Ascending aorta (tissue), 2 donors: ENCODE results near the gene METTL14. TPM values are rescaled to one million over a fixed set of nuclear protein-coding genes. Genes with fewer than 3 reads are reported as not detected.

Experiments
- DNase-seq, 2 donors: peaks; one replicate each; pipeline ENCODE4 v3.0.0-alpha.2; 2019; ENCODE audit warnings: low spot score in 2 of 2
- H3K27ac ChIP-seq, 2 donors: fragments of 200-600 bp; sonication (generic); one replicate each; pipeline ENCODE4 v1.5.1; 2016 to 2017; ENCODE audit warnings: mild to moderate bottlenecking in 1 of 2
- H3K27me3 ChIP-seq: fragments of 200-600 bp; sonication (generic); one replicate; pipeline ENCODE4 v1.5.1; 2017
- H3K36me3 ChIP-seq, 2 donors: fragments of 200-600 bp; sonication (generic); one replicate each; pipeline ENCODE4 v1.5.1; 2016
- H3K4me1 ChIP-seq, 2 donors: fragments of 200-600 bp; sonication (generic); one replicate each; pipeline ENCODE4 v1.5.1; 2016 to 2017; ENCODE audit warnings: mild to moderate bottlenecking in 1 of 2
- H3K4me3 ChIP-seq, 2 donors: fragments of 200-600 bp; sonication (generic); one replicate each; pipeline ENCODE4 v1.5.1; 2016 to 2017; ENCODE audit warnings: mild to moderate bottlenecking in 1 of 2
- H3K9me3 ChIP-seq, 2 donors: fragments of 200-600 bp; sonication (generic); one replicate each; pipeline ENCODE4 v1.5.1; 2016
- intact Hi-C: fragments of 100-400 bp; cut with DNase I; formaldehyde crosslinking; loops from one replicate; pipeline ENCODE4 v1.15.1; 2023
- total RNA-seq: library from RNA; depleted of rRNA; stranded (reverse); fragments of >200 nt; gene quantifications from one replicate; pipeline ENCODE4 v1.1.0, GENCODE V29; 2016
- TF ChIP-seq, protein P1 (sequence below), 3 experiments: fragments of 200-600 bp in 2 of 3; fragments of 450-650 bp in 1 of 3; sonication (generic) in 2 of 3; IDR thresholded peaks; one replicate each; pipeline ENCODE4 v1.5.1; 2016 to 2019; ENCODE audit warnings: antibody characterized with exemption in 3 of 3, mild to moderate bottlenecking in 1 of 3, moderate library complexity in 1 of 3

METTL14 gene
- total RNA-seq, 1 donor from 2014 or later: 2.4 TPM

DNA sequence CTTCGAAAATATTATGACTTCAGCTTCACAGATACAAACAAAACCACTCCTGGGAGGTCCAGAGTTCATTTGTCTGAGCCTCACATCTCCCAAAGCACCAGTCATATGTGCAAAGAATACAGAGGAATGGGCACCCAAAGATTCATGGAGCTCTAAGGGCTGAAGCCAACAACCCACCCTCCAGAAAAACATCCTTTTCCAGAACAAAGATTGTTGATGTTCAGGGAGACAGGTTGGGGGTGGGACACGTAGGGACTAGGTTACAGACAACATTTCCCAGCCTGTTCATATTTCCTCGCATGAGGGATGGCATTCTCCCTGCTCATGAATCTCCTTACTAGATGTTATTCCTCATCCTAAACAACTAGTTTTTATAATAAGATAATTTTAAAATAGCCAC is 71.2 kb downstream of the METTL14 start:
- intact Hi-C loops: no loop called here
- no peaks in the 10 kb centered on the region for H3K27me3 ChIP-seq
- peaks cover 14 to 62% of the 10 kb centered on the region in 2 donors for H3K4me1 ChIP-seq
- peak overlapping the region; percentile 76 to 87 for H3K27ac ChIP-seq
- peaks cover 4 to 17% of the 10 kb centered on the region in 2 donors for H3K36me3 ChIP-seq
- no peak for DNase-seq
- H3K9me3 ChIP-seq: no peaks in the 10 kb centered on the region
- TF ChIP-seq, protein P1, sequence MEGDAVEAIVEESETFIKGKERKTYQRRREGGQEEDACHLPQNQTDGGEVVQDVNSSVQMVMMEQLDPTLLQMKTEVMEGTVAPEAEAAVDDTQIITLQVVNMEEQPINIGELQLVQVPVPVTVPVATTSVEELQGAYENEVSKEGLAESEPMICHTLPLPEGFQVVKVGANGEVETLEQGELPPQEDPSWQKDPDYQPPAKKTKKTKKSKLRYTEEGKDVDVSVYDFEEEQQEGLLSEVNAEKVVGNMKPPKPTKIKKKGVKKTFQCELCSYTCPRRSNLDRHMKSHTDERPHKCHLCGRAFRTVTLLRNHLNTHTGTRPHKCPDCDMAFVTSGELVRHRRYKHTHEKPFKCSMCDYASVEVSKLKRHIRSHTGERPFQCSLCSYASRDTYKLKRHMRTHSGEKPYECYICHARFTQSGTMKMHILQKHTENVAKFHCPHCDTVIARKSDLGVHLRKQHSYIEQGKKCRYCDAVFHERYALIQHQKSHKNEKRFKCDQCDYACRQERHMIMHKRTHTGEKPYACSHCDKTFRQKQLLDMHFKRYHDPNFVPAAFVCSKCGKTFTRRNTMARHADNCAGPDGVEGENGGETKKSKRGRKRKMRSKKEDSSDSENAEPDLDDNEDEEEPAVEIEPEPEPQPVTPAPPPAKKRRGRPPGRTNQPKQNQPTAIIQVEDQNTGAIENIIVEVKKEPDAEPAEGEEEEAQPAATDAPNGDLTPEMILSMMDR (IDR thresholded peaks at IDR 0.05): no peak
- no peak overlapping the region for H3K4me3 ChIP-seq

DNA sequence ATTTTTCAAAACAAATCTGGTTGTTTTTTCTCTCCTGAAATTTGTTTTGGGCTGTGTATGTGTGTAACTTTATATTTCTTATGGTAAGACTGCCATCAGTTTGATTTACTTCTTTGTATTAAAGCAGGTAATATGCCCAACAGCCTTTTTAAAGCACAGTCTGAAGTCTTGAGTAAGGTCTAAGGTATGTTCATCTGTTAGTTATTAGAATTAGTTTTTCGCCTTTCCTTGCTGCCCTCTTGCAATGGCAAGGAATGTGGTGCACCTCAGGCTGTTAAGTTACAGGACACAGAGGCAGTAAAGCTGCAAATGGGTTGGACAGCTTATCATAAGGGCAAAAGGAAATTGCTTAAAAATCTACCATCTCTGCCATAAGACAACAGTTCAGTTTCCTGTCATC is 71.8 kb downstream of the METTL14 start:
- Histone ChIP-seq H3K27ac (peak overlapping the region; percentile 76 to 87), H3K4me3 (no peak overlapping the region), H3K27me3 (no peaks in the 10 kb centered on the region), H3K36me3 (peaks cover 0 to 12% of the 10 kb centered on the region in 2 donors), H3K9me3 (no peaks in the 10 kb centered on the region), H3K4me1 (peaks cover 12 to 62% of the 10 kb centered on the region in 2 donors)
- intact Hi-C loops: no loop called here
- TF ChIP-seq, protein P1 (IDR thresholded peaks at IDR 0.05): no peak
- DNase-seq: no peak

DNA sequence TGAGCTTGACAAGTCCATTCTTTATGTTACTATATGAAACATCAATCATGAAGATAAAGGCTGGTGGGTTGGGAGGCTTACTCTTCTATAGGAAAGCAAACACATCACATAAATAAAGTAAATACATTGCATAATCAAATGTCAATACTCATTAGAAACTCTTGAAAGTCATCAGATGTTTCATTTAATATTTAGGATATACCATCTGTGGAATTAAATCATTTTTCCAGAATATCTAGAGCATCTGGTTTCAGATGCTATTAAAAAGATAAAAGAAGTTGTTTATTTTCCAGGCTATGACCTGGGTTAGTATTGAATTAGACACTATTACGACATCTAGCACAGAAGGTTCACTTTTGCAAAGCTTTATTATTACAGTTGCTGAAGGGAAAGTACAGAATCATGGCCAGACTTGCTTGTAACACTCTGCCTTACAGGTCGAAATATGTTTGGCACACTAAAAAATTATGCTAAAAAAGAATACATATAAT is 72.6 kb downstream of the METTL14 start:
- Histone ChIP-seq H3K4me3 (no peak overlapping the region), H3K4me1 (peaks cover 12 to 70% of the 10 kb centered on the region in 2 donors), H3K27ac (peak overlapping the region; percentile 76 to 87), H3K9me3 (no peaks in the 10 kb centered on the region), H3K36me3 (peaks cover 0 to 5% of the 10 kb centered on the region in 2 donors), H3K27me3 (no peaks in the 10 kb centered on the region)
- intact Hi-C loops: no loop called here
- TF ChIP-seq, protein P1 (IDR thresholded peaks at IDR 0.05): no peak
- no peak for DNase-seq

DNA sequence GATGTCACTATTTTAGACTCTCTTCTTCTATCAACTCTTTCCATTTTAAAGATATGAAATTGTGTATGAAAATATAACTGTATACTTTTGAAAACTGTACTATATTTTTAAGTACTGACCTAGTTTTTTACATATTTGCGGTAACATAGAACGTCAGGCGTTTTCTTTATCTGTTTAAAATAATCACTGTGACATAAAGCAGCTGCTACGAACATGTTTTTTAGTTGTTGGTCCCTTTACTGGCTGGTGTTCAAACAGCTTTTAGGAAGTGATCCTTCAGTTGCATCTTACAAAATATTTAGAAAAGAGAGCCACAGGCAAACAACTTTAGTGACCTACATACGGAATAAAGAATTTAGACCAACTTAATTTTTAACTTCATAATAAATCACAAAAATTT is 73.1 kb downstream of the METTL14 start:
- H3K4me1 ChIP-seq: peaks cover 12 to 70% of the 10 kb centered on the region in 2 donors
- TF ChIP-seq, protein P1 (IDR thresholded peaks at IDR 0.05): no peak
- H3K36me3 ChIP-seq: peaks cover 0 to 5% of the 10 kb centered on the region in 2 donors
- no peak overlapping the region for H3K4me3 ChIP-seq
- H3K9me3 ChIP-seq: no peaks in the 10 kb centered on the region
- intact Hi-C loops: no loop called here
- H3K27ac ChIP-seq: peak overlapping the region; percentile 76 to 87
- no peaks in the 10 kb centered on the region for H3K27me3 ChIP-seq
- DNase-seq: no peak

DNA sequence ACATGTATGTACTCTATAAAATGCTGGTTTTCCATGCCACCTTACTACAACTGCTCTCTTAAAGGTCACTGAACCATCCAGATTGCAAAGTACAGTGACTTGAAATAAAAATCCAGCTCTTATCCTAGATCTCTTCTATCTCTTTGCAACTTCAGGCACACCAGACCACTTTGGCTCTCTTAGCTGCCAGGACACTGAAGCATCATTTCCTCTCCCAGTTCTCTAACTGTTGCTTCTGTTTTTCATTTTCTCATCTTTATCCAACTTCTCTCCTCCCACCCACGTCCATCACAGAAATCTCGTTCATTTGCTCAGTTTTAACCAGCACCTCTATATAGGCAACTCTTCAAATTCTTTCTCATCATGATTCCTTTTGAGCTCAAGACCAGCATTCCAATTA is 74.3 kb downstream of the METTL14 start:
- peak overlapping the region; percentile 76 to 87 for H3K27ac ChIP-seq

More for the DNA sequence above, 74.3 kb downstream of the METTL14 start:
- TF ChIP-seq, protein P1 (IDR thresholded peaks at IDR 0.05): no peak
- peaks cover 5 to 14% of the 10 kb centered on the region in 2 donors for H3K36me3 ChIP-seq
- DNase-seq: no peak
- peaks cover 20 to 76% of the 10 kb centered on the region in 2 donors for H3K4me1 ChIP-seq
- H3K9me3 ChIP-seq: no peaks in the 10 kb centered on the region
- no peaks in the 10 kb centered on the region for H3K27me3 ChIP-seq
- intact Hi-C loops: no loop called here
- H3K4me3 ChIP-seq: no peak overlapping the region
